ENCODE results near the gene KIF17.

KIF17 gene

GRCh38 chr1:20711285-20712214 is 6.3 kb downstream of the KIF17 start:
- in situ Hi-C loops (cut with HindIII; ENCODE audit: low sequenced_read_pairs): no loop called here

DNA sequence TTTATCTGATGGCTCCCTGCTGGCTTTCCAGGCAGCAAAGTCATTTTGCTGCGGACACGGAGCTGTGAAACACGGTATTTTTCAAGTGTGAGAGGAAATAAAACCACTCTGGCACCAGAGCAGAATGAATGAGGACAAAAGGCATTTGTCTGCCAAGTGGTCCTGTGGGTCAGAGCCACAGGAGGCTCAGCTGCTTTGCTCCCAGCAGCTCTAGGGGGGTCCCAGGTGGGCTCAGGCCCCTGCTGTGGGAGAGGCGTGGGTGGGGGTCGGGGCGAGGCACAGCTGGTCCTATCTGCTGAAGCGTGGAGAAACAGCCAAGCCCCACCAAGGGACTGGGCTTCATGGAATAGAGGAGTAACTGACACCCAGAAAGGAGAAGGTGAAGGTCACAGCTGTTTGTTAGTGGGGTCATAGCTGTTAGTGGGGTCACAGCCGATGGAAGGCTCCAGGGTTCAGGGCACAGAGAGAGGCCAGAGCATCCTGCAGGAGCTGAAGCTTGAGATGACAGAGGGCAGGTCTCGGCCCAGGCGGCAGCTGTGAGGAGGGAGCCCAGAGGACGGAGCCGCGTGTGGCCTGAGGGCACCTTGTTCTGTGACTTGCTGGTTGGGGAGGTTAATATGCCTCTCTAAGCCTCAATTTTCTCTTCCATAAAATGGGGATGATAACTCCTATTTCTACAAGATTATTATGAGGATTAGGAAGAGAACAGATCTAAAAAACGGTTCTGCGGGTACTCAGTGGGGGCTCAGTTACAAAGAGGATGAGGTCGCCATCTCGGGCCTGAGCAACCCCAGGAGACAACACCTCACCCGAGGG is 7.1 kb downstream of the KIF17 start:
- in situ Hi-C loops (cut with HindIII; ENCODE audit: low sequenced_read_pairs): no loop called here

DNA sequence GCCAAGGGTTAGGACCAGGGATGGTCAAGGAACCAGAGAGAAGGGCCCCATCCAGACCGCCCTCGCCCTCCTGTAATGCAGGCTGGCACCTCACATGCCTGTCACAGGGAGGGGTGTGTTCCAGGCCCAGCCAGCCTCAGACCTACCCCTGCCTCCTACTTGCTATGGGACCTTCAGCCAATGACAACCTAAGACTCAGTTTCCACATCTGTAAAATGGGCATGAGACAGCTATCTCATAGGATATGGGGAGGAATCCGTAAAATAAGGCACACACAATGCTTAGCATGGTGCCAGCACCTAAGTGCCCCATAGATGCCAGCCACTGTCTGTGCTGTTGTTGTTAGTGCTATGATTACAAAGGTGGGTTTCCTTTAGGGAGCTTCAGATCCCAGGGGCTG is 7.9 kb downstream of the KIF17 start:
- in situ Hi-C loops (cut with HindIII; ENCODE audit: low sequenced_read_pairs): no loop called here

DNA sequence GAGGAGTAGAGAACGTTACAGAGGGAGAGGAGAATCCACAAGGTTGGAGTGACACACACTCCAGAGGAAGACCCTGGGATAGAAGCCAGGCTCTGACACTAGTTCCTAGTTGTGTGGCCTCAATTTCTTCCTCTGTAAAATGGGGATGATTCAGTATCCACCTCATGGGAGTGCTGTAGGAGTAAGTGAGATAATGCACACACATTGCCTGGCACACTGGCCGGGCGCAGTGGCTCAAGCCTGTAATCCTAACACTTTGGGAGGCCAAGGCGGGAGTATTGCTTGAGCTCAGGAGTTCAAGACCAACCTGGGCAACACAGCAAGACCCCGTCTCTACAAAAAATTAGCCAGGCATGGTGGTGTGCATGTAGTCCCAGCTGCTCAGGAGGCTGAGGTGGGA is 8.9 kb downstream of the KIF17 start:
- in situ Hi-C loops (cut with HindIII; ENCODE audit: low sequenced_read_pairs): no loop called here

- in situ Hi-C loops (cut with HindIII; ENCODE audit: low sequenced_read_pairs): no loop called here
Measured at GRCh38 chr1:20708057-20708456, 9.8 kb downstream of the KIF17 start.

DNA sequence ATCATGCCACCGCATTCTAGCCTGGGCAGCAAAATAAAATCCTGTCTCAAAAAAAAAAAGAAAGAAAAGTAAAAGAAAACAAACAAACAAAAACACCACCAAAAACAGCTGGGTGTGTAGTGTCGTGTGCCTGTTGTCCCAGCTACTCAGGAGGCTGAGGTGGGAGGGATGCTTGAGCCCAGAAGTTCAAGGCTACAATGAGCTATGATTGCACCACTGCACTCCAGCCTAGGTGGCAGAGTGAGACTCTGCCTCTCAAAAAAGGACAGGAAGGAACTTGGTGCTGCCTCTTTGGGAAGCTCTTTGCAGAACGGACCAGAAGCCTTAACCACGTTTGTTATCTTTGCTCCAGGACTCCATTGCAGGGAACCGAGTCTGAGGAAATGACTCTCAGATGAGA is 11.0 kb downstream of the KIF17 start:
- in situ Hi-C loops (cut with HindIII; ENCODE audit: low sequenced_read_pairs): no loop called here

DNA sequence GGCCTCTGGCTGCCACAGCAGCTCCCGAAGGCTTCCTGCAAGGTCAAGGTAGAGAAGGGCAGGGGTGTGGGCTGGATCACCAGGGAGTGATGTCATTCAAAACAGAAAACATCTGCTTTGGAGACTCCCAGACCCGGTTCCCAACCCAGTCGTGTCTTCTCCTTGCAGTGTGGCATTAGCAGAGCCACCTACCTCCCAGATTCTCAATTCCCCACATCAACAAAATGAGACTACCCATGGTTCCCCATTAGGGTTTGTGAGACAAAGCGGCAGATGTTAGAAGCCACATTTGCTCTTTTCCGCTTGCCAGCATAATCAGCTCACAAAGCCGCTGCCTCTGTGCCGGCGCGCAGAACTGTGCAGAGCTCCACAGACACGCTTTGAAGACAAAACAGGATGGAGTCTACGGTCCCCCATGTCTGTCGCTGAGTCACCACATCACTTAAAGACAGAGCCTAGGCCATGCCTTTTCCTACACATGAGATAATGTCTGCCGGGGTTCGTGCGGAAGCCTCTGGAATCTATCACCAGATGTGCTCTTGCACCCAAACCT is 12.5 kb downstream of the KIF17 start:
- in situ Hi-C loops (cut with HindIII; ENCODE audit: low sequenced_read_pairs): no loop called here

- in situ Hi-C loops (cut with HindIII; ENCODE audit: low sequenced_read_pairs): no loop called here
Measured at GRCh38 chr1:20704390-20705202, 13.2 kb downstream of the KIF17 start.

- in situ Hi-C loops (cut with HindIII; ENCODE audit: low sequenced_read_pairs): no loop called here
Measured at GRCh38 chr1:20703124-20703756, 14.6 kb downstream of the KIF17 start.

GRCh38 chr1:20702416-20702815 is 15.4 kb downstream of the KIF17 start:
- in situ Hi-C loops (cut with HindIII; ENCODE audit: low sequenced_read_pairs): no loop called here

DNA sequence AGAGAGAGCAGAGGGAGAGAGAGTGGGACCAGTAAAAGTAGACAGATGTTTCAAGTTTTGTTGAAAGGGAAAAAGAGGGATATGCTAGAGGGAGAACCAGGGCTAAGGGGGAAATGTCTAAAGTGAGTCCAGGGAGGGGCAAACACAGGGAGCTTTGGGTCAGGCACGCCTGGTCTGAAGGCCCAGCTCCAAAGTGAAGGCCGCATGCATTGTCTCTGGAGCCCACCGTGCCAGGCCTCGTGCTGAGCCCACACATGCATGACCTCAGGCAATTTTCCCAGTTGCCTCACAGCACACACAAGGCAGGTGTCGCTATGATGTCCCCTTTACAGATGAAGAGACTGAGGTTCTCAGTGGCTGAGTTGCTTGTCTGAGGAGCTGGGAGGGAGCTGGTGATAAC is 16.0 kb downstream of the KIF17 start:
- in situ Hi-C loops (cut with HindIII; ENCODE audit: low sequenced_read_pairs): no loop called here

DNA sequence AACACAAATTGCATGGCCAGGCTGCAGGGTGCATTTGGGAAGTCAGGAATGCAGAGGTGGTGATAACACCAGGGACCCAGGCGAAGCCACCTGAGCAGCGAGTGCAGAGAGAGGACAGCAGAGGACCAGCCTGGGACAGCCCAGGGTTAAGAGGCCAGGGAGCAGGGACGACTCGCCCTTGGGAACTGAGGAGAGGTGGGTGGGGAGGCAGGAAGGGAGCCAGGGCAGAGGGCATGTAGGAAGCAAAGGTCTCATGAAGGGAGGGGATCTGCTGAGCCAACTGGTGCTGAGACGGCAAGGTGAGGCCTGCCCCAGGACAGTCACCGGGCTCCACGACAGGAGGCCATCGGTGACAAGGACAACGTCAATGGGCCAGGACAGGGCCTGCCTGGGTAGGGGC is 16.4 kb downstream of the KIF17 start:
- in situ Hi-C loops (cut with HindIII; ENCODE audit: low sequenced_read_pairs): no loop called here

DNA sequence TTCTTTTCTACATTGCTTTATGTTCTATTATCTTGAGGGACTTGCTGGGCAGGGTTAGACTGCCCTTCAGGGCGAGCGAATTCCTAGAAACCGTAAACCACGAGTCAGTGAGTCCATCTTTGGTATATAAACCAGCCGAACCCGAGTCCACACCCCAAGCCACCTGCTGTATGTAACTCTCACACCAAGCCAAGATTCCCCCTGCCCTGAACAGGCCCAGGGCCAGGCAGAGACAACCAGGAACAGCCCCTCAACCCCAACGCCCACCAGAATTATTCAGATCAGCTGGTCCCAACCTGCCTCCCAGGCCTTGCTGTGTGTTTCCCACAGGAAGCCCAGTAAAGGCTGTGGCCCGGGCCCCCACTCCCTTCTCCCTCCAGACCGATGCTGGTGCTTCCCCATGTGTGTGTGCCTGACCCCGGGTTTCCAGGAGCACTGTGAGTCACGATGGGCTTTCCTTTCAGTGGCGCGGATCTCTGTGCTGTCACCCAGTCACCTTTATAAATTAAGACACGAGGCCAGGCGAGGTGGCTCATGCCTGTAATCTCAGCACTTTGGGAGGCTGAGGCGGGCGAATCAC is 17.1 kb downstream of the KIF17 start:
- in situ Hi-C loops (cut with HindIII; ENCODE audit: low sequenced_read_pairs): no loop called here

GRCh38 chr1:20699558-20699957 is 18.2 kb downstream of the KIF17 start:
- in situ Hi-C loops (cut with HindIII; ENCODE audit: low sequenced_read_pairs): no loop called here

DNA sequence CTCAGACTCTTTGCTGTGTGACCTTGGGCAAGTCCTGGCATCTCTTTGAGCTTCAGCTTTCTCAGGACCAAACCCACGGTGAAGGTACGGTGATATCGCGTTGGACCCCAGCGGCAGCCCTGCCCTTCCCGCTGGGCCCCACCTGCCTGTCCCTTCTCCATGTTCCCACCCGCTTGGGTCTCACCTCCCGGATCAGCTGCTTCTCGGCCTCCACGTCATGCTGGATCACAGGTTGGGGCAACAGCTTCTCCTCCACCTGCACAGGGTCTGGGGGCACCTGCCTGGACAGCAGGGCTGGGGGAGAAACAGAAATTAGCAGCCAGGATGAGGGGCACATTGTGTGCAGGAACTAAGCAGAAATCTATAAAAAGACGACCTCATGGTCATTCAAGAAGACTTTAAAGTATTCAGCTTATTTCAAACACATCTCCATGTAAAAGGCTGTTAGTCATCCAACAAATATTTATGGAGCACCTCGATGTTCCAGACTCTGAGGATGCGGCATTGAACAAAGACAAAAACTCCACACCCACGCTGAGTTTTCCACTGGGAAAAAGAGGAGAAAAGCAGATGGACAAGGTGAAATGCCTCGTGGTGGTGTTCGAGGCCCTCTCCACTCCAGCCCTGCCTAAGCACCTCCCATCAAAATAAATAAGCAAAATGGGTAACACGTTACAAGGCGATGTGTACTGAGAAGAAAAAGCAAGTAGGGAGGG is 19.5 kb downstream of the KIF17 start:
- in situ Hi-C loops (cut with HindIII; ENCODE audit: low sequenced_read_pairs): no loop called here

- in situ Hi-C loops (cut with HindIII; ENCODE audit: low sequenced_read_pairs): no loop called here
Measured at GRCh38 chr1:20697563-20697962, 20.2 kb downstream of the KIF17 start.

GRCh38 chr1:20696397-20697333 is 21.1 kb downstream of the KIF17 start:
- in situ Hi-C loops (cut with HindIII; ENCODE audit: low sequenced_read_pairs): no loop called here

DNA sequence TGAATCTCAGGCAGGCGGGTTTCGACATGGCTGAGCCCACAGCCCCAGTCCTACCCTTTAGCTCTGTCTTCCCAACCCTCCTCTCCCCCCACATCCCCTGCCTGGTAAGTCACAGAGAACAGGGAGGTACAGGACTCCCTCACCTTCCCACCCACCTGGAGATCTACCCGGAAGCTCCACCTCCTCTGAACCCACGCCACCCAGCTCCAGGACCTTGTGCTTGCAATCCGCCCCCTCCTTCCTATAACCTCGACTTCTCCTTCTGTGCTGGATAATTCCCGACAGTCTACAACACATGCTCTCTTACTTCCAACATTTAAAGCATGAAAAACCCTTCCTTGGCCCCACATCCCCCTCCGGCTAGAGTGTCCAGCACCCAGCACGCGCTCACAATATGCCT is 22.3 kb downstream of the KIF17 start:
- in situ Hi-C loops (cut with HindIII; ENCODE audit: low sequenced_read_pairs): no loop called here

All from DLD1 (cell line).